MM.1S (cell line): ENCODE data around the gene TRAPPC12.

Source experiments
- DNase-seq: peaks from one replicate; pipeline ENCODE4 v3.0.0-alpha.2; 2015
- H2AFZ ChIP-seq: fragments of 300-600 bp; sonication (generic); 2 replicates; pipeline ENCODE4 v1.6.0; 2016; ENCODE audit warnings: antibody characterized with exemption, low read length
- H3F3A ChIP-seq: fragments of 300-600 bp; sonication (generic); 2 replicates; pipeline ENCODE4 v1.6.1; 2016; ENCODE audit warnings: mild to moderate bottlenecking, antibody characterized with exemption, low read length, moderate library complexity, mixed read lengths; ENCODE audit not compliant: insufficient read depth
- H3K27ac ChIP-seq: fragments of 300-600 bp; sonication (generic); 2 replicates; pipeline ENCODE4 v1.5.1; 2016; ENCODE audit warnings: mild to moderate bottlenecking, low read length
- H3K27me3 ChIP-seq: fragments of 300-600 bp; sonication (generic); replicated peaks from 2 replicates; pipeline ENCODE4 v1.6.0; 2016; ENCODE audit warnings: low read length; ENCODE audit not compliant: insufficient read depth
- H3K36me3 ChIP-seq: fragments of 300-600 bp; sonication (generic); replicated peaks from 2 replicates; pipeline ENCODE4 v1.6.1; 2016; ENCODE audit warnings: mild to moderate bottlenecking, low read length, mixed read lengths; ENCODE audit not compliant: insufficient read depth
- H3K4me1 ChIP-seq: fragments of 300-600 bp; sonication (generic); 2 replicates; pipeline ENCODE4 v1.6.1; 2016; ENCODE audit warnings: low read length, mixed read lengths
- H3K4me2 ChIP-seq: fragments of 300-600 bp; sonication (generic); 2 replicates; pipeline ENCODE4 v1.6.0; 2016; ENCODE audit warnings: low read depth, low read length
- H3K4me3 ChIP-seq: fragments of 300-600 bp; sonication (generic); 2 replicates; pipeline ENCODE4 v1.5.1; 2016; ENCODE audit warnings: low read length, mixed read lengths
- H3K79me2 ChIP-seq: fragments of 300-600 bp; sonication (generic); 2 replicates; pipeline ENCODE4 v1.6.1; 2016; ENCODE audit warnings: mixed run types, low read length, mixed read lengths
- H3K9ac ChIP-seq: fragments of 300-600 bp; sonication (generic); 2 replicates; pipeline ENCODE4 v1.6.1; 2016; ENCODE audit warnings: low read length, mixed read lengths
- H3K9me2 ChIP-seq: fragments of 300-600 bp; sonication (generic); replicated peaks from 2 replicates; pipeline ENCODE4 v1.6.1; 2016; ENCODE audit warnings: mild to moderate bottlenecking, low read length, mixed read lengths; ENCODE audit not compliant: insufficient read depth
- H3K9me3 ChIP-seq: fragments of 300-600 bp; sonication (generic); replicated peaks from 2 replicates; pipeline ENCODE4 v1.6.1; 2016; ENCODE audit warnings: mild to moderate bottlenecking, low read length, mixed read lengths; ENCODE audit not compliant: insufficient read depth
- H4K20me1 ChIP-seq: fragments of 300-600 bp; sonication (generic); 2 replicates; pipeline ENCODE4 v1.6.1; 2016; ENCODE audit warnings: mild to moderate bottlenecking, low read length, moderate library complexity, mixed read lengths; ENCODE audit not compliant: insufficient read depth
- EZH2 ChIP-seq: fragments of 300-600 bp; sonication (generic); optimal IDR thresholded peaks from 2 replicates; pipeline ENCODE3; 2017; ENCODE audit warnings: low read depth, mild to moderate bottlenecking, antibody characterized with exemption, low read length, mixed read lengths
- EZH2phosphoT487 ChIP-seq: fragments of 300-600 bp; sonication (generic); IDR thresholded peaks from 2 replicates; pipeline ENCODE4 v1.6.1; 2018; ENCODE audit warnings: antibody characterized with exemption, low read length
- TF ChIP-seq, protein P1 (sequence below): fragments of 300-600 bp; sonication (generic); IDR thresholded peaks from 2 replicates; pipeline ENCODE4 v1.5.1; 2016; ENCODE audit warnings: antibody characterized with exemption, low read length, mixed read lengths

Gene TRAPPC12

DNA sequence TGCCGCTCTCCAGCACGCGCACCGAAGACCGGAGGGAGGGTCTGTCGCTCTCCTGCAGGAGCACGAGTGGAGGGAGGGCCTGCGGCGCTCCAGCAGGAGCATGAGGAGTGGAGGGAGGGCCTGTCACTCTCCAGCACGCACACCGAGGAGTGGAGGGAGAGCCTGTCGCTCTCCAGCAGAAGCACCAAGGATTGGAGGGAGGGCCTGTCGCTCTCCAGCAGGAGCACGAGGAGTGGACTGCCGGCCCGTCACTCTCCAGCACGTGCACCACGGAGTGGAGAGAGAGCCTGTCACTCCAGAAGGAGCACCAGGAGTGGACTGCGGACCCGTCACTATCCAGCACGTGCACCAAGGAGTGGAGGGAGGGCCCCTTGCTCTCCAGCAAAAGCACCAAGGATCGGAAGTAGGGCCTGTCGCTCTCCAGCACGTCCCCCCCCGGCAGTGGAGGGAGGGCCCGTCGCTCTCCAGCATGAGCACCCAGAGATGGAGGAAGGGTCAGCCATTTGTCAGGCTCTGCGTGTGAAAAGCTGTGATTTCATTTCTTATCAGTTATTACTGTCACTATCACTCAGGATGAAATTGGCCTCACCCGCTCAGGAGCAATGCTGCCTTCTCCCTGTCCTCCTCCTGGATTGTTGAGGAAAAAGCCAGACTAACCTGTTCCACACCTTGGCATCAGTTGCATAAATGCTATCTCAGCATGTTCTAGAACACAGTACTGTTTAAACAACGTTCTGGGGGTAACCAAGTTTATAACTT lies 103.9 kb downstream of the TRAPPC12 start:
- Histone ChIP-seq H3F3A (peaks cover 13% of the 10 kb centered on the region), H3K79me2 (no peaks in the 10 kb centered on the region), H3K9me3 (no peaks in the 10 kb centered on the region), H3K36me3 (no peaks in the 10 kb centered on the region), H3K27ac (no peak overlapping the region), H3K4me2 (no peak overlapping the region), H3K4me3 (no peak overlapping the region), H3K27me3 (no peaks in the 10 kb centered on the region), H3K9ac (no peak overlapping the region), H3K9me2 (no peaks in the 10 kb centered on the region), H3K4me1 (peaks cover 14% of the 10 kb centered on the region), H4K20me1 (no peaks in the 10 kb centered on the region), H2AFZ (no peak overlapping the region)
- TF ChIP-seq, protein P1, sequence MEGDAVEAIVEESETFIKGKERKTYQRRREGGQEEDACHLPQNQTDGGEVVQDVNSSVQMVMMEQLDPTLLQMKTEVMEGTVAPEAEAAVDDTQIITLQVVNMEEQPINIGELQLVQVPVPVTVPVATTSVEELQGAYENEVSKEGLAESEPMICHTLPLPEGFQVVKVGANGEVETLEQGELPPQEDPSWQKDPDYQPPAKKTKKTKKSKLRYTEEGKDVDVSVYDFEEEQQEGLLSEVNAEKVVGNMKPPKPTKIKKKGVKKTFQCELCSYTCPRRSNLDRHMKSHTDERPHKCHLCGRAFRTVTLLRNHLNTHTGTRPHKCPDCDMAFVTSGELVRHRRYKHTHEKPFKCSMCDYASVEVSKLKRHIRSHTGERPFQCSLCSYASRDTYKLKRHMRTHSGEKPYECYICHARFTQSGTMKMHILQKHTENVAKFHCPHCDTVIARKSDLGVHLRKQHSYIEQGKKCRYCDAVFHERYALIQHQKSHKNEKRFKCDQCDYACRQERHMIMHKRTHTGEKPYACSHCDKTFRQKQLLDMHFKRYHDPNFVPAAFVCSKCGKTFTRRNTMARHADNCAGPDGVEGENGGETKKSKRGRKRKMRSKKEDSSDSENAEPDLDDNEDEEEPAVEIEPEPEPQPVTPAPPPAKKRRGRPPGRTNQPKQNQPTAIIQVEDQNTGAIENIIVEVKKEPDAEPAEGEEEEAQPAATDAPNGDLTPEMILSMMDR, result no peak
- TF ChIP-seq EZH2 (no peak), EZH2phosphoT487 (no peak)
- no peak for DNase-seq

DNA sequence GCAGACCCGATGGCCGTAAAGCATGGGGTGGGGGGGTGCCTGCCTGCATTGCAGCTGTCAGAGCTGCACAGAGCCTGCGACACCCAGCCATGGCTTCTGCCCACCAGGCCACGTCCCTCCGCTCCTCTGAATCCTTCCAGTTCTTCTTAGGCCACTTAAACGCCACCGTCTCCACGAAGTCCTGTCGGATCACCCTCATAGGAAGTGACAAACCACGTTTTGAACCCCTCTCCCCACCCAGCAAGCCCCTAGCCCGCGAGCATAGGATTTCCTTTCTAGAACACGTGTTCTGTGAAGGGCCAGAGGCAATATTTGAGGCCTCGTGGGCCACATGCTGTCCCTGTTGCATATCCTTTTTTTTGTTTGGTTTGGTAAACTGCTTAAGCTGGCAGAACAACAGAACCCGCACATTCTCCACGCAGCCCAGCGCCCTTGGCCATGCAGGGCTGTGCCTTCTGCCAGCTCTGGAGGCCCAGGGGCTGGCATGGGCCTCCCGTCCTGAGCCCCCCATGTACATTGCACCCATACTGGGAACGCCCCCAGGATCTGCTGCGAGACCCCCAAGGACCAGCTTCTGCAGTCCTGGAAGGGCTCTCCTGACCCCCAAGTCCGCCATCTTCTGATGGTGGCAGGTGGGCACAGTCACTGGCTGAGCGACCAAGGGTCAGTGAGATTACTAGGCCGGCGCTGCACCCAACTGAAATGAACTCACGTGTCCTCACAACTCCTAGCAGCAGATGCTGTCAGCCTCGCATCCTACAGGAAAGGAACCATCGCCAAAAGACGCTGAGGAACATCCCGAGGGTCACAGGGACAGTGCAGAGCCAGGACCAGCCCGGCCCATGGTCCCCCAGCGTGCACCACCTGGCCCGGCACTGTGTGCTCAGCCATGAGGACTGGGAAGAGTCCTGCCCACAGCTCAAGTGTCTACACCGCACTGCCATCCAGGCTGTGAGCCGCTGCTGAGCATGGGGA lies 104.8 kb downstream of the TRAPPC12 start:
- no peaks in the 10 kb centered on the region for H3K36me3 ChIP-seq

DNA sequence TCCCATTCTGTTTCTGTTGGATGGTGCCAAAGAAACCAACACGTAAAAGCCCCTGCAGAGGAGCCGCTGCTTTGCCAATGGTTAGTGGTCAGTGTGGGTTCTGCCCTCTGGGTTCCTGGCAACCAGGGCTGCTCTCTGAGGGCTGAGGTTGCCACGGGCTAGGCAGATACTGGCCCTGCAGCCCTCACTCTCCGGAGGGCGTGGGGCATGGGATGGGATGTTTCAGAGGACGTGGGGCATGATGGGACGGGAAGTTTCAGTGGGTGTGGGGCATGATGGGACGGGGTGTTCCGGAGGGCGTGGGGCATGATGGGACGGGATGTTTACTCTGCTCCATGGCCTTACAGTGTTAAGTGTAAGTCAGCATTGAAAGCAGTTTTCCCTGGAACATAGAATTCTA lies 105.7 kb downstream of the TRAPPC12 start:
- H3K4me3 ChIP-seq, result no peak overlapping the region
- H3K27ac ChIP-seq, result no peak overlapping the region
- no peaks in the 10 kb centered on the region for H3K79me2 ChIP-seq
- no peaks in the 10 kb centered on the region for H3K9me3 ChIP-seq
- H3K9ac ChIP-seq, result no peak overlapping the region
- no peaks in the 10 kb centered on the region for H3K27me3 ChIP-seq
- no peaks in the 10 kb centered on the region for H3K36me3 ChIP-seq
- H2AFZ ChIP-seq, result no peak overlapping the region
- H3K4me1 ChIP-seq, result peaks cover 5% of the 10 kb centered on the region; the same call in 1 of the 2 replicates
- H4K20me1 ChIP-seq, result no peaks in the 10 kb centered on the region
- no peaks in the 10 kb centered on the region for H3K9me2 ChIP-seq
- TF ChIP-seq EZH2phosphoT487 (no peak), EZH2 (no peak)
- TF ChIP-seq, protein P1, result no peak
- no peak for DNase-seq
- peaks cover 8% of the 10 kb centered on the region for H3F3A ChIP-seq
- no peak overlapping the region for H3K4me2 ChIP-seq

More for the DNA sequence above, 104.8 kb downstream of the TRAPPC12 start:
- no peaks in the 10 kb centered on the region for H3K79me2 ChIP-seq
- H2AFZ ChIP-seq, result no peak overlapping the region
- no peaks in the 10 kb centered on the region for H3K9me2 ChIP-seq
- TF ChIP-seq, protein P1, result no peak
- no peak for TF ChIP-seq EZH2phosphoT487
- no peak for TF ChIP-seq EZH2
- no peaks in the 10 kb centered on the region for H4K20me1 ChIP-seq
- no peak overlapping the region for H3K27ac ChIP-seq
- no peaks in the 10 kb centered on the region for H3K9me3 ChIP-seq
- no peaks in the 10 kb centered on the region for H3K27me3 ChIP-seq
- peaks cover 13% of the 10 kb centered on the region for H3F3A ChIP-seq
- peaks cover 14% of the 10 kb centered on the region for H3K4me1 ChIP-seq
- DNase-seq, result no peak
- no peak overlapping the region for H3K4me2 ChIP-seq
- no peak overlapping the region for H3K9ac ChIP-seq
- H3K4me3 ChIP-seq, result no peak overlapping the region
